GM18907 (cell line): ENCODE data around the gene SCUBE2.

ENCODE experiments used
- ATAC-seq: cut with Tn5 transposase; IDR thresholded peaks from one replicate; pipeline ENCODE4 v1.9.1; 2021; ENCODE audit warnings: mild to moderate bottlenecking, moderate library complexity; ENCODE audit not compliant: unreplicated experiment

Gene SCUBE2

GRCh38 chr11:8971924-8972316, 119.5 kb downstream of the SCUBE2 start:
- ATAC-seq = no peak

- ATAC-seq = no peak
Measured at GRCh38 chr11:8971196-8971923, 120.0 kb downstream of the SCUBE2 start.
